HT1080 (cell line): ENCODE data around the gene GTPBP6. TPM values are rescaled to one million over a fixed set of nuclear protein-coding genes. Genes with fewer than 3 reads are reported as not detected.
"Not testable (repeated sequence)": the region's sequence is repeated elsewhere in the genome, so short reads cannot be mapped to it uniquely, and the experiment has no call there.

Source experiments
- DNase-seq: peaks from one replicate; pipeline ENCODE4 v3.0.0-alpha.2; 2015; ENCODE audit warnings: low read depth
- total RNA-seq: library from RNA; depleted of rRNA; stranded (reverse); fragments of >200 nt; shearing (Covaris generic); gene quantifications from 2 replicates; pipeline ENCODE4 v1.2.3, GENCODE V29; 2014

Gene GTPBP6
- total RNA-seq, 1 experiment from 2014 or later = 56.4 TPM

DNA sequence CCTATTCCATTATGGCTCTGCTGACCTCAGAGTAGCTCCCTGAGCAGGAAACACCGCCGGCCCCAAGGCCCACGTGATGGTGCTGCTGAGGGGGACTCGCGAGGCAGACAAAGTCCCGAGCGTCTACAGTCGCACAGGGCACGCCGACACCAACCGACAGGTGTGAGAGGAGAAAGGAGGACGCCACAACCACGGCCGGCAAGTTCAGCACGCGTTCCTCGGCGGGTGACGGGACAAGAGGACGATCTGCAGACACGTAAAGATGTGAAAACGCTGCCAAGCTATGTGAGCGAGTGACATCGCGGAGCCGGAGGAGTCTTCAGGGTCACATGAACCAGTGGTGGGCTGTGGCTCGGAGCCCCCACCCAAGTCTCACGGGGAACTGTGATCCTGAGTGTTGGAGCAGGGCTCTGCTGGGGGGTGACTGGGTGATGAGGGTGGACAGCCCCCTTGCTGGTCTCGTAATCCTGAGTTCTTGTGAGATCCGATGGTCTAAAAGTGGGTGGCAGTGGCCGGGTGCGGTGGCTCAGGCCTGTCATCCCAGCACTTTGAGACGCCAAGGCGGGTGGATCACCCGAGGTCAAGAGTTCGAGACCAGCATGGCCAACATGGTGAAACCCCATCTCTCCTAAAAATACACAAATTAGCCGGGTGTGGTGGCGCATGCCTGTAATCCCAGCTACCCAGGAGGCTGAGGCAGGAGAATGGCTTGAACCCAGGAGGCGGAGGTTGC lies 34.2 kb upstream of the GTPBP6 start:
- DNase-seq = no peak

DNA sequence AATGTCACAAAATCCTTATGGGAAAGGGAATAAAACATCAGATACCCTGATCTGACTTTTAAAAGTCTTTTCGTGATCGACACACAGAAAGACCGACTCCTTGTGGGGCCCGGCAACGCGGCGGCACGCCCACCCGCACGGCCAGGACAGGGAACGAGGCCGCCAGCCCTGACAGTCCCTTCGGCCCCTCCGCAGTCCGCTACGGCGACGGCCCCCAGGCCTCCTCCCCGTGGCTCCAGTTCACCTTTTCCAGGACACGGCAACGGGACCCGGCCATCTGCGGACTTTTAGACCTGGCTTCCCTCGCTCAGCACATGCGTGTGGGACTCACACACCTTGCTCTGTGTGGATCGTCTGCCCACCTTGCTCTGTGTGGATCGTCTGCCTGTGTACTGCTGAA lies 33.6 kb upstream of the GTPBP6 start:
- no peak for DNase-seq

DNA sequence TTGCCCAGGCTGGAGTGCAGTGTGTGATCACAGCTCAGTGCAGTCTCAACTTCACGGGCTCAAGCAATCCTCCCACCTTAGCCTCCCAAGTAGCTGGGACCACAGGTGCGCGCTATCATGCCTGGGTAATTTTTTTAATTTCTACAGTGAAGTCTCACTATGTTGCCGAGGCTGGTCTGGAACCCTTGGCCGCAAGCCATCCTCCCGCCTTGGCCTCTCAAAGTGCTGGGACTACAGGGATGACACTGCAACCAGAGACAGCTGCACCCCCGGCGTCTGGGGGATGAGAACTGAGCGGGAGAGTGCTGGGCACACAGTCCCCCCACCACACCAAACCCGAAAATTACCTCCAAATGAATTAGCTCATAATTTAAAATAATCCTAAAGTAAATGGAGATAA lies 33.1 kb upstream of the GTPBP6 start:
- DNase-seq = no peak

GRCh38 chrX:351324-351641 lies 32.7 kb upstream of the GTPBP6 start:
- DNase-seq = not testable (repeated sequence)

- no peak for DNase-seq
Observed at GRCh38 chrX:350534-351323, 32.1 kb upstream of the GTPBP6 start.

DNA sequence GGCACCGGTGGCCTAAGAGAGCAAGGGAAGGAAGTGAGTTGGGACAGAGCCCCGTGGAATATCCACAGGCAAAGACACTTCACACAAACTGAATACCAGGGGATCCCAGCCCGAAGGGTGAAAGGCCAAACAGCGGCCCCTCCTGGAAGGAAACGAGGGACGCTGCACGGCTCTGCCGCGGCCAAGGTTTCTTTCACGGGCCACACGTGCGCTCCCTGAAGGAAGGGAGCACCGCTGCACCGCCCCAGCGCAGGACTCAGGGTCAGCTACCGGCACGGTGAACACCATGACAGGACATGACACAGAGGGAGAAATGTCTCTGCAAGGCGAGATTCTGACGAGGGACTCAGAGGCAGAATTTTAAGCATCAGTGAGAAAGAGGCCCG lies 31.5 kb upstream of the GTPBP6 start:
- no peak for DNase-seq

DNA sequence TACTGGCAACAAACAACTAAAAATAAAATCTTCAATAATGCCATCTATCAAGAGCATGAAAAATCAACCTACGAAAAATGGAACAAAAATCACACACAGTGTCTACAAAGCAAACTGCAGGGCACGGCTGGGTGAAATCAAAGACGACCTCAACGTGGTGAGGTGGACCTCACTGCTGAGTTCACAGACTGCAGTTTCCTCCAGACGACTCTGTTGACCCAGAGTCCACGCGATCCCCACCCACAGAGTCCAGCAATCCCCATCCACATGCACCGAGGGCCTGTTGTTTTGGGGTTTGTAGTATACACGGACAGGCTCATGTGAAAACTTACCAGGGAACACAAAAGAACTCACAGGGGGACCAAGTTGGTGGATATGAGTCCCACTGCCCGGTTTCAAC lies 31.1 kb upstream of the GTPBP6 start:
- no peak for DNase-seq

GRCh38 chrX:349196-349595 lies 30.6 kb upstream of the GTPBP6 start:
- DNase-seq = no peak

- no peak for DNase-seq
Observed at GRCh38 chrX:348461-349117, 30.0 kb upstream of the GTPBP6 start.

- no peak for DNase-seq
Observed at GRCh38 chrX:347351-348117, 28.9 kb upstream of the GTPBP6 start.

DNA sequence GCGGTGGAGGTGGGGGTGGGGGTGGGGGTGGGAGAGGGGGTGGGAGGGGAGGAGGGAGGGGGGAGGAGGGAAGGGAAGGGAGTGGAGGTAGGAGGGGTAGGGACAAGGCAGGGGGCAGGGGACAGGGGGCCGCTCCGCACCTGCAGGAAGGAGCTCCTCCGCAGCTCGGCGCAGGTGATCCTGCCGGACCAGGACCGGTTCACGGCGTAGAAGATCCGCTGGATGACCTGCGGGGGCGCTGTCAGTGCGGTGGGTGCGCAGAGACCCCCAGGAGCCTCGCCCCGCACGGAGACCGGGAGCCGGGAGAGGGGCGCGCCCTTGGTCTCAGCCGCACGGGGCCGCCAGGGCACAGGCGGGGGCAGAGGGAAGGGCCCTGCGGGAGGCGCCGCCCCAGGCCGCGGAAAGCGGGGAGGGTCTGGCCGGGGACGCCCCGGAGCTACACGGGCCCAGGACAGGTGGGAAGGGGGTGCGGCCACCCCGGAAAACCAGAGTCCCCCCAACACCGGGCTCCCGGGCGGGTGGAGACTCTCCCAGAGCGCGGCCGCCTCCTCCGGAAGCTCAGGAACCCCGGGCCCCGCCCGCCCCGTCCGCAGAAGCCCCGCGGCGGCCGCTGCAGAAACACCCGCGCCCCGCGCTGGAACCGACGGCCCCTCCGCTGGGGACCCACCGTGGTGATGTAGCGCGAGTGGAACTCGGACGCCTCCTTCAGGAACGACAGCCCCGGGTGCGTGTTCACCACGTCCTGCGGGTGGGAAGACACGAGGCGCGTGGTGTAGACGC lies 27.6 kb upstream of the GTPBP6 start:
- no peak for DNase-seq

DNA sequence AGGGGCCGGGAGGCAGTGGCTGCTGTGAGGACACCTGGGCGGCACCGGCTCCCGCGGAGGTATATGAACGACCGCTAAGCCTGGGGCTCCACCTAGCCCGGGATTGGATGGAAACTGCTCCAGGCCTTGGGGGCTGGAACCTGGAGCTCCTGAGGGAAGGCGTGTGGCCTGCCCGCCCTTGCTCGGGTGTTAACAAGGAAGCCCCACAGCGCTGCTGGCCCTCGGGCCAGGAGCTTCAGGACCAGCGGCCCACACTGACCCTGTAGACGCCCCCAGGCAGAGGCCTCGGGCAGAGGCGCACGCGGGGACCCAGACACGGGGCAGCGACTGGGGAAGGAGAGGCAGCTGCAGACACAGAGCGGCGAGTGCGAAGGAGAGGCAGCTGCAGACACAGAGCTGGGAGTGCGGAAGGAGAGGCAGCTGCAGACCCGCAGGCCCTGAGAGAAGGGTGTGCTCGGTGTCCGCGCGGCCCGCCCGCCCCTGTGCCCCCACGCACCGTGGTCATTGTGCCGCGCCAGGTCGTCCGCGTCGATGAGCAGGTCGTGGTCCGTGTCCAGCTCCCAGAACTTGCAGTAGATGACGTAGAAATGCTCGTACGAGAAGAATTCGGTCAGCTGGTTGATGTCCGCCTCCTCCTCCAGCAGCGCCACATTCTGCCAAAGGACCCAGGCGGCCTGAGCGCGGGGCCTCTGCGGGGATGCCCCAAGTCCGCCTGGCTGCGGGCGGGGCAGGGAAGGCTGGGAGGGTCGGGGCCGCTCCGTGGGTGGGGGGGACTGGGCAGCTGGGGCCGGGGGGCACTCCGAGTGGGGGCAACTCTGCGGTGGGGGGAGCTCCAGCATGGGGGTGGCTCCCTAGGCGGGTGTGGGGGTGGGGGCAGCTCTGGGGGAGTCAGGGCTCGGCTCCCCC lies 26.7 kb upstream of the GTPBP6 start:
- DNase-seq = no peak

DNA sequence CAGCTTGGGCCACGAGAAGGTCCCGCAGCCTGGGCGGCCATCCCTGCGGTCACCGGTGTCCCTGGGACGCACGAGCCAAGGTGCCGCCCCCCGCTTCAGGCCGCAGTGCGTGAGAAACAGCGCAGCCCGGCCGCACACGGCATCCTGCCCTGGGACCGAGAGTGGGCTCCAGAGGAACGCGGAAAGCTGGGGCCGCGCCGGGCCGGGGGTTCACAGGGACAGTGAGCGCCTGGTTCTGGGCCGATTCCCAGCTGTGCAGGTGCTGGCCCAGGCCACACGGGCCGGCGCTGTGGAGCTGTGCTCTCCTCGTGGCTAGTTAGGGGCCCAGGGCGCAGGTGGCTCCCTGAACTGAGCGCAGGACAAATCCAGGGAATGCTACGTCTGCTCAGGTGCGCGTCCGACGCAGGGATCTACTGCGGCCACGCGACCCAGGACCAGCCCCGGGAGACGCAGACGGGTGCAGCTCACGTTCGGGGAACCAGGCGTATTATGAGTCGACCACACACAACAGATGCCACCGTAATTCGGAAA lies 25.8 kb upstream of the GTPBP6 start:
- DNase-seq = no peak

GRCh38 chrX:341541-342101 lies 23.0 kb upstream of the GTPBP6 start:
- DNase-seq = no peak

GRCh38 chrX:340641-341423 lies 22.2 kb upstream of the GTPBP6 start:
- no peak for DNase-seq

- DNase-seq = no peak
Observed at GRCh38 chrX:340121-340520, 21.5 kb upstream of the GTPBP6 start.

DNA sequence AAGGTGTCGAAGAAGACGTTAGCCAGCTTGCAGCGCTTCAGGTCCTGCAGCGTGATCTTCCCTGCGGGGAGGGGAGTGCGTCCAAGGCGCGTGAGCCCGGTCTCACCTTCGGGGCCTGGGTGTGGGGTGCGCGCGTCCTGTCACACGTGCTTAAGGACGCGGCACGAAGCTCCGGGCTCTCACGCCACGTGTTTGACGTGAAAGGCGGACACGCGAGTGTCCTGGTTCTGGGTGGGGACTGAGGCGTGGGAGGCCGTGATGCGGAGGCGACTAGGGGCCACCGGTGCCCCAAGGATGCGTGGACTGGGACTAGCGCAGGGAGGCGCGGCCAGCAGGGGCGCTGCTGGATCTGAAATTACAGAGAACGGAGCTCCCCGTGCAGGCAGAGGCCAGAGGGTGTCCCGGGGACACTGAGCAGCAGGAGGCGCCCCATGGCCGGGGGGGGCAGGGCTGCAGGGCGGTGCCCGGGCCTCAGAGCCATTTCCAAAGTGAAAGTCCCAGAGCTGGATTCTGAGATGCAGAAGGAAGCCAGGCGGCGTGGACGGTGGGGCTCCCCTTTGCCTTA lies 20.3 kb upstream of the GTPBP6 start:
- no peak for DNase-seq

GRCh38 chrX:338281-338835 lies 19.8 kb upstream of the GTPBP6 start:
- no peak for DNase-seq
